Measurements from ENCODE around the gene DSCAM. TPM values are rescaled to one million over a fixed set of nuclear protein-coding genes. Genes with fewer than 3 reads are reported as not detected.

DSCAM gene
- total and polyA plus RNA-seq, 2 experiments from 2014 or later = 0.07 TPM; not detected in 1

GRCh38 chr21:40647706-40648105, 199.3 kb downstream of the DSCAM start:
- Mint-ChIP-seq H3K4me1 (no peaks in the 10 kb centered on the region), H3K36me3 (ENCODE audit: low read depth) (peaks cover 43% of the 10 kb centered on the region), H3K27me3 (ENCODE audit: insufficient read depth, low read depth, poor library complexity) (no peaks in the 10 kb centered on the region), H3K4me3 (no peak overlapping the region), H3K27ac (no peak overlapping the region), H3K9me3 (peaks cover 96% of the 10 kb centered on the region)
- TF ChIP-seq, protein P1, sequence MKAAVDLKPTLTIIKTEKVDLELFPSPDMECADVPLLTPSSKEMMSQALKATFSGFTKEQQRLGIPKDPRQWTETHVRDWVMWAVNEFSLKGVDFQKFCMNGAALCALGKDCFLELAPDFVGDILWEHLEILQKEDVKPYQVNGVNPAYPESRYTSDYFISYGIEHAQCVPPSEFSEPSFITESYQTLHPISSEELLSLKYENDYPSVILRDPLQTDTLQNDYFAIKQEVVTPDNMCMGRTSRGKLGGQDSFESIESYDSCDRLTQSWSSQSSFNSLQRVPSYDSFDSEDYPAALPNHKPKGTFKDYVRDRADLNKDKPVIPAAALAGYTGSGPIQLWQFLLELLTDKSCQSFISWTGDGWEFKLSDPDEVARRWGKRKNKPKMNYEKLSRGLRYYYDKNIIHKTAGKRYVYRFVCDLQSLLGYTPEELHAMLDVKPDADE (IDR thresholded peaks at IDR 0.05) = no peak
- TF ChIP-seq EZH2 (IDR thresholded peaks at IDR 0.05; ENCODE audit: low read depth, unreplicated experiment) = no peak
- no peaks in the 10 kb centered on the region for H3K4me1 ChIP-seq (ENCODE audit: insufficient read depth)
- no peaks in the 10 kb centered on the region for H3F3A ChIP-seq (replicated peaks; ENCODE audit: low read depth)
- no peak overlapping the region for H3K4me2 ChIP-seq
- no peak overlapping the region for H3K27ac ChIP-seq (ENCODE audit: low read depth)
- no peak overlapping the region for H3K4me3 ChIP-seq
- no peak overlapping the region for H2AFZ ChIP-seq
- H4K20me1 ChIP-seq (replicated peaks; ENCODE audit: insufficient read depth) = no peaks in the 10 kb centered on the region
- H3K9me2 ChIP-seq (ENCODE audit: insufficient read depth) = peaks cover 5% of the 10 kb centered on the region; the same call in 1 of the 2 replicates
- H3K27me3 ChIP-seq (ENCODE audit: insufficient read depth) = no peaks in the 10 kb centered on the region
- no peaks in the 10 kb centered on the region for H3K79me2 ChIP-seq (replicated peaks; ENCODE audit: insufficient read depth)
- DNase-seq (ENCODE audit: low spot score) (no peak), ATAC-seq (no peak)
- no peaks in the 10 kb centered on the region for H3K36me3 ChIP-seq (ENCODE audit: insufficient read depth)

DNA sequence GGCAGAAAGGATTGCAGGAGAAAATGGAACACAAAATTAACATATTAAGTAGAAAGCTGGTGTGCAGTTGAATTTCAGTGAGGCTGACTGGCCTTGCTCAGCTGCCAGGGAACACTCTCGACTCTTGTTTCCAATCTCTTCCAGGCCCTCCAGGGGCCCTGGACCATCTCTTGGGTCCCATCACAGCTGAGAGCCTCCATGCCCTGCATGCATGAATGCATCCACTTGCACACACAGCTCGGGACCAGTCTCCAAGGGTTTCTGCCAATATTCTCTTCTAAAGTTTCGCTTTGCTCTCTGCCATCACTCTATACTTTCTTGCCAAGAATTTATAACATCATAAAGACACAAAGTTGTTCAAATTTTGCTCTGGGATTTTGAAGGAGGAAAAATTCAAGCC, 200.3 kb downstream of the DSCAM start:
- no peaks in the 10 kb centered on the region for H3K4me1 ChIP-seq (ENCODE audit: insufficient read depth)
- no peak for TF ChIP-seq EZH2 (IDR thresholded peaks at IDR 0.05; ENCODE audit: low read depth, unreplicated experiment)
- TF ChIP-seq, protein P2, sequence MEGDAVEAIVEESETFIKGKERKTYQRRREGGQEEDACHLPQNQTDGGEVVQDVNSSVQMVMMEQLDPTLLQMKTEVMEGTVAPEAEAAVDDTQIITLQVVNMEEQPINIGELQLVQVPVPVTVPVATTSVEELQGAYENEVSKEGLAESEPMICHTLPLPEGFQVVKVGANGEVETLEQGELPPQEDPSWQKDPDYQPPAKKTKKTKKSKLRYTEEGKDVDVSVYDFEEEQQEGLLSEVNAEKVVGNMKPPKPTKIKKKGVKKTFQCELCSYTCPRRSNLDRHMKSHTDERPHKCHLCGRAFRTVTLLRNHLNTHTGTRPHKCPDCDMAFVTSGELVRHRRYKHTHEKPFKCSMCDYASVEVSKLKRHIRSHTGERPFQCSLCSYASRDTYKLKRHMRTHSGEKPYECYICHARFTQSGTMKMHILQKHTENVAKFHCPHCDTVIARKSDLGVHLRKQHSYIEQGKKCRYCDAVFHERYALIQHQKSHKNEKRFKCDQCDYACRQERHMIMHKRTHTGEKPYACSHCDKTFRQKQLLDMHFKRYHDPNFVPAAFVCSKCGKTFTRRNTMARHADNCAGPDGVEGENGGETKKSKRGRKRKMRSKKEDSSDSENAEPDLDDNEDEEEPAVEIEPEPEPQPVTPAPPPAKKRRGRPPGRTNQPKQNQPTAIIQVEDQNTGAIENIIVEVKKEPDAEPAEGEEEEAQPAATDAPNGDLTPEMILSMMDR (conservative IDR thresholded peaks at IDR 0.05; ENCODE audit: low read depth in 2 of 2) = no peak
- H3K79me2 ChIP-seq (replicated peaks; ENCODE audit: insufficient read depth) = no peaks in the 10 kb centered on the region
- H3F3A ChIP-seq (replicated peaks; ENCODE audit: low read depth) = no peaks in the 10 kb centered on the region
- Mint-ChIP-seq H3K27me3 (ENCODE audit: insufficient read depth, low read depth, poor library complexity) (peaks cover 2% of the 10 kb centered on the region), H3K27ac (no peak overlapping the region), H3K9me3 (peaks cover 94% of the 10 kb centered on the region), H3K36me3 (ENCODE audit: low read depth) (peaks cover 46% of the 10 kb centered on the region), H3K4me1 (no peaks in the 10 kb centered on the region), H3K4me3 (no peak overlapping the region)
- no peaks in the 10 kb centered on the region for H4K20me1 ChIP-seq (replicated peaks; ENCODE audit: insufficient read depth)
- H2AFZ ChIP-seq = no peak overlapping the region
- DNase-seq (ENCODE audit: low spot score) (no peak), ATAC-seq (no peak)
- no peaks in the 10 kb centered on the region for H3K27me3 ChIP-seq (ENCODE audit: insufficient read depth)
- H3K27ac ChIP-seq (ENCODE audit: low read depth) = no peak overlapping the region
- no peak overlapping the region for H3K4me3 ChIP-seq
- H3K36me3 ChIP-seq (ENCODE audit: insufficient read depth) = no peaks in the 10 kb centered on the region
- H3K9me2 ChIP-seq (ENCODE audit: insufficient read depth) = peaks cover 3% of the 10 kb centered on the region; the same call in 1 of the 2 replicates
- H3K4me2 ChIP-seq = no peak overlapping the region

- Mint-ChIP-seq H3K4me3 (no peak overlapping the region), H3K4me1 (no peaks in the 10 kb centered on the region)
- no peak for ATAC-seq
- TF ChIP-seq, protein P2 (conservative IDR thresholded peaks at IDR 0.05; ENCODE audit: low read depth in 2 of 2) = no peak
- TF ChIP-seq EZH2phosphoT487 (IDR thresholded peaks at IDR 0.05; ENCODE audit: unreplicated experiment) = no peak
- no peak for TF ChIP-seq POLR2AphosphoS5 (IDR thresholded peaks at IDR 0.05; ENCODE audit: low read depth)
- TF ChIP-seq STAT1 (IDR thresholded peaks at IDR 0.05; ENCODE audit: unreplicated experiment) = no peak
- TF ChIP-seq REST (IDR thresholded peaks at IDR 0.05; ENCODE audit: unreplicated experiment) = no peak
- no peak for TF ChIP-seq JUNB (IDR thresholded peaks at IDR 0.05; ENCODE audit: unreplicated experiment)
- TF ChIP-seq EZH2 (IDR thresholded peaks at IDR 0.05; ENCODE audit: low read depth, unreplicated experiment) = no peak
- no peak for TF ChIP-seq NANOG (IDR thresholded peaks at IDR 0.05; ENCODE audit: borderline replicate concordance)
- TF ChIP-seq, protein P1 (IDR thresholded peaks at IDR 0.05) = no peak
Observed at GRCh38 chr21:40641042-40641441, 205.9 kb downstream of the DSCAM start.

More at GRCh38 chr21:40641042-40641441, 205.9 kb downstream of the DSCAM start:
- Histone ChIP-seq H3K36me3 (ENCODE audit: insufficient read depth) (no peaks in the 10 kb centered on the region), H4K20me1 (replicated peaks; ENCODE audit: insufficient read depth) (no peaks in the 10 kb centered on the region), H3K27me3 (ENCODE audit: insufficient read depth) (no peaks in the 10 kb centered on the region), H3K79me2 (replicated peaks; ENCODE audit: insufficient read depth) (no peaks in the 10 kb centered on the region), H3K9me2 (ENCODE audit: insufficient read depth) (no peaks in the 10 kb centered on the region; the same call in 1 of the 2 replicates), H3K4me1 (ENCODE audit: insufficient read depth) (no peaks in the 10 kb centered on the region), H3F3A (replicated peaks; ENCODE audit: low read depth) (no peaks in the 10 kb centered on the region), H3K4me2 (no peak overlapping the region), H3K4me3 (no peak overlapping the region), H3K27ac (ENCODE audit: low read depth) (no peak overlapping the region), H2AFZ (no peak overlapping the region)
- Mint-ChIP-seq H3K9me3 (peaks cover 88% of the 10 kb centered on the region), H3K27me3 (ENCODE audit: insufficient read depth, low read depth, poor library complexity) (peaks cover 5% of the 10 kb centered on the region), H3K36me3 (ENCODE audit: low read depth) (peaks cover 12% of the 10 kb centered on the region; the same call in 2 of the 3 replicates), H3K27ac (no peak overlapping the region)
- no peak for DNase-seq (ENCODE audit: low spot score)

Measured in GM23338 (cell line).